GM20431 (cell line): Measurements from ENCODE around the gene SMIM14.
"Not testable (repeated sequence)": the region's sequence is repeated elsewhere in the genome, so short reads cannot be mapped to it uniquely, and the experiment has no call there.

ENCODE experiments used
- in situ Hi-C: fragments of 300-500 bp; cut with MseI, MboI; formaldehyde crosslinking; loops from one replicate; pipeline ENCODE4 v1.15.0; 2020; ENCODE audit warnings: low sequenced_read_pairs; ENCODE audit not compliant: unreplicated experiment

Gene SMIM14

DNA sequence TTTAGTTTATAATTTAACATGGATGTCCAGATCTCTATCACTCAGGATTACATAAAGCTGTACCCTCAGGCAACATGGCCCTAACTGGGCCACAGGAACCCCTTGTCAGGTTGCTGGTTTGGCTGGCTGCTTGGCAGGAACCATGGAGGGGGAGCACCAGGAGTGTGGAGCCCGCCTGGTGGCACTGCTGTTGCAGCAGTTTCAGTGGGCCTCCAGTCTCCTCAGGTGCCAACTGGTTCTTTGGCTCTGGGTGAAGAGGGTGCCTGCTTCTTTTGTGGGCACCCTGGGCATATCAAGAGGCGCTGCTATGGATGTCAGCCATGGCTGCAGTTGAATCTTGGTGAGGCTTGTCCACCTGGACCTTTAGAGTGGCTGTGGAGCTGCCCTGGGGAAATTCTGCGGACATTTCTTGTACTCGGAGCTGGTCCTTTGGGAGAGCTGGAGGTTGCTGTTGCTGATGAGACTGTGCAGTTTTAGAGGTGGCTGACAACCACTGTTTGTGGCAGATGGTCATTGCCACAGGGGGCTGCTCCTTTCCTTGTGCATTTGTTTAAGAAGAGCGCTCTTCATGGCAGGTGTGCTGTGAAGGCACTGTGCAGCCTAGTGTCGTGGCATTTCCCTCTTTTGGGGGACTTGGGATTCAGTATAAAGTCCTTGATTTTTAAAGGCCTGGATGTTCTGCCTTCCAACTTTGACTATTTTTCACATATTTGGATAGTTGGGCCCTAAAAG is 10.3 kb upstream of the SMIM14 start:
- in situ Hi-C loops: no loop called here

DNA sequence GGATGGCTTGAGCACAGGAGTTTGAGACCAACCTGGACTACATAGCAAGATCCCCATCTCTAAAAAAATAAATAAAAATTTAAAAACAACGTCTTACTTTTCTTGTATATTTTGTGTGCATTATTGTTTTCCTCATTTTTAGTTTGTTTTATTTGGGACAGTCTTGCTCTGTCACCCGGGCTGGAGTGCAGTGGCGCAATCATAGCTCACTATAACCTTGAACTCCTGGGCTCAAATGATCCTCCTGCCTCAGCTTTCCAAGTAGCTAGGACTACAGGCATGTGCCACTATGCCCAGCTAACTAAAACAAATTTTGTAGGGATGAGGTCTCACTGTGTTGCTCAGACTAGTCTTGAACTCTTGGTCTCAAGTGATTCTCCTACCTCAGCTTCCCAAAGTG is 9.5 kb upstream of the SMIM14 start:
- in situ Hi-C loops: no loop called here

DNA sequence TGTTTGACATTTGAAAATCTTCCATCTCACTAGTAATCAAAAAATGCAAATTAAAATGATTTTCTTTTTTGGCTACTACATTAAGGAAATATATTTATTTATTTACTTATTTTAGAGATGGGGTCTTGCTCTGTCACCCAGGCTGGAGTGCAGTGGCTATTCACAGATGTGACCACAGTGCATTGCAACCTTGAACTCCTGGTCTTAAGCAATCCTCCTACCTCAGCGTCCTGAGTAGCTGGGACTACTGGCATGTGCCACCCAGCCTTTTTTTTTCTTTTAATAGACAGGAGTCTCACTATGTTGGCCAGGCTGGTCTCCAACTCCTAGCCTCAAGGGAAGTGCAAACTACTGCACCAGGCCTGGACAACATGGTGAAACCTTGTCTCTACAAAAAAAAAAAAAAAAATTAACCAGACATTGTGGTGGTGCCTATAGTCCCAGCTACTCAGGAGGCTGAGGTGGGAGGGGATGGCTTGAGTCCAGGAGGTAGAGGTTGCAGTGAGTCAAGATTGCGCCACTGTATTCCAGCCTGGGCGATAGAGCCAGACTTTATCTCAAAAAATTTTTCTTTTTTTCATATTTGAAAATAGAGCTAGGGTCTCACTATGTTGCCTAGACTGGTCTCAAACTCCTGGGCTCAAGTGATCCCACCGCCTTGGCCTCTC is 4.4 kb upstream of the SMIM14 start:
- in situ Hi-C loops: no loop called here

DNA sequence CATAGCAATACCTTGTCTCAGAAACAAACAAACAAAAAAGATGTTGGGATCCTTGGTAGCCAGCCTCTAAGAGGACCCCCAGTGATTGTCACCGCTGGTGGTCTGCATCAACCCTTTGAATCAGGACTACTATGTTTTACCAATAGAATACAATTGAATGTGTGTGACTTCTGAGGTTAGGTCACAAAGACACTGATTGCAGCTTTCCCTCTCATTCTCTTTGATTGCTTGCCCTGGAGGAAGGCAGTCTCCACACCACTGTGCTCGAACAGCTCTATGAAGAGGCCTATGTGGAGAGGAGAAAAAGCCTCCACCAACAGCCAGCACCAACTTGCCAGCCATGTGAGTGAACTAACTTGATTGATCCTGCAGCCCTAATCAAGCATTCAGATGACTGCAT is 2.8 kb upstream of the SMIM14 start:
- in situ Hi-C loops: no loop called here

DNA sequence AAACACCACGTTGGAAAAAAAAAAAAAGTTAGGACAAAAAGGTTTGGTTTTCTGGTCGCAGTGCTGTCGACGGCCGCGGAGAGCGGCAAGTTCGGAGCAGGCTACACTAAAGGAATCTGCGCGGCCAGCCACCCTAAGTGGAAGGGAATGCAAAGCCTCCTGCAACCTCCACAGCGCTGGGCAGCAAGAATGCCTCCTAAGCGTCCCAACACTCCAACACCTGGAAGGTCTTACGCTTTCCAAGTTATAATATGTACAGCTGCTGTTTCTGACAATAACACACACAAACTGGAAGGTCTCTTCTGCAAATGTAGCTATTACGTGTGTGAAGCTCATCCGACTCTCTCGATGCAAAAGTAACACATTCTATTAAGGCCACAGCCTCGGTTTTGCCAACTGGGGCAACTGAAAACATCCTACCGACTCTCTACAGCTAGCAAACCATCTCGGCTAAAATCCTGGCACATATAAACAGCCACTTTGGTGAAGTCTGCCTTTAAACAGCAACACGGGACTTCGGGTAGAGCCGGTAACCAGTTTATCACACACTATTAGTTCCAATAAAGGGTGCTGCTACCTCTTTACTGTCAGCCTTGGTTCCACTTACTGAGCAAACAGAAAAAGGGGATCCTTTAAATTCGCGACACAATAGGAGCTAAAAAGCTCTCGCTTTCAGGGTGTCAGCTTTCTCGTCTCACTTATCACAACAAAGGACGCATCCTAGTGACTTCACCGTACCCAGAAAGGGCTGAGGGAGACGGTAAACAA is 895 bp downstream of the SMIM14 start:
- in situ Hi-C loops: no loop called here

DNA sequence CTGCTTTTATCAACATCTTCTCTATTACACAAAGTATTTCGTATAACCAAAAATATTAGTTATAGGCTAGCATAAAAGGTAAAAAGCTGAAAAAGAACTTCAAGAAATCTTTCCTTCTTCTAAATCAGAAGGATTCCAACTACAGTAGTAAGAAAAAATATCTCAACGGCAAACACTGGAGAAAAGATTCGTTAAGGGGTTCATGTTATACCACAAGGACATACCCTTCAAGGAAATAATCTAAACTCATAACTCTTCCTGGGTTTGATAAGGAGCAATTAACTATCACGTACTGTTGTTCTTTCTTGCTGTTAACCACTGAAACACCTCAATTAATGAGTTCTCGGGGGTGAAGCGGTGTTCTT is 1.5 kb downstream of the SMIM14 start:
- in situ Hi-C loops: no loop called here

DNA sequence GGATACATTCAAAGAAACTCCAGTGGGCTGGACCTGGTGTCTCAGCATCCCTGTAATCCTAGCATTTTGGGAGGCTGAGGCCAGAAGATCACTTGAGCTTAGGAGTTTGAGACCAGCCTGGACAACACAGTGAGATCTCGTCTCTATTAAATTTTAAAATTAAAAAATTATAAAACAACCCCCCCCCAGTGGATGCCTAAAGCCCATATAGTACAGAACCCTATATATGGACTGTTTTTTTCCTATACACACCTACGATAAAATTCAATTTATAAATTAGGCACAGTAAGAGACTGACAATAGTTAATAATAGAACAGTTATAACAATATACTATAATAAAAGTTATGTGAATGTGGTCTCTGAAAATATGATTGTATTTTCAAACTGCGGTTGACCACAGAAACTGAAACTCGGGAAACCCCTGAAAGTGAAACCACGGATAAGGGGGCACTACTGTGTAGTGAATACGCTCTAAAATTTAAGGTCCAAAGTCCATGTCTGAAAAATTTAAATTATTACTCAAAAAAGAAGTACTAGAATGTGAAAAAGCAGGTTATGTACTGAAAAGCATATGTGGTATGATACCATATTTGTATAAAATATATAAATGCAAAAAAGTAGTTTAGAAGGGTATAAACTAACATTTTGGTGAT is 2.0 kb downstream of the SMIM14 start:
- in situ Hi-C loops: no loop called here

DNA sequence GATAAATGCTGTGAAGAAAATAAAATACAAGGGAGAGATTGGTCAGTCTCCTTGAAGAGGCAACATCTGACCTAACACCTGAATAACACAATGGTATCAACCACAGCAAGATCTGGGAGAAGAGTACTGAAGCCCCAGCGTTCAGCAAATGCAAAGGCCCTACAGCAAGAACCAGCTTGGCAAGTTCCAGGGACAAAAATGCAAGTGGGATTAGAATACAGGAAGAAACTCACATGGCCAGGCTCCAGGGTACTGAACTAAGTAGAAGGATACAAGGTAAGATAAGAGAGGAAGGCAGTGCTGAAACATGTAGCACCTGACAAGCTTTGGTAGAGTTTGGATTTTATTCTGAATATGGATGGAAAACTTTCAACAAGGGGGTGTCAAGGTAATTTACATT is 3.6 kb downstream of the SMIM14 start:
- in situ Hi-C loops: no loop called here

DNA sequence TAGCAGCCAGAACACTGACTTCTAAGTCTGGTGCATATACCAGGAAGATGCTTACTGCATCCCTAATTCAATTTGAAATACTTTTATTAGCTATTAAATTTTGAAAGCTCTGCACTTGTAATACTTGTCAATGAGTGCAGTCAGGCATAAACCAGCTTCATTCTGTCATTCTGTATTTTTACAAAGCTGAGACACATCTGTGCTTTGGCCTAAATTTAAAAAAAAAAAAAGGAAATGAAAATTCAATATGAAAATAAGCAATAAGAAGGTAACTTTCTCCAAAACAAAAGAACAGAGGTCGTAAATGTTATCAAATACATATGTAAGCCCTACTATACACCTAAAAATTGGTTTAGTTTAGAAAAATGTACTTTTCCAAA is 7.0 kb downstream of the SMIM14 start:
- in situ Hi-C loops: no loop called here

DNA sequence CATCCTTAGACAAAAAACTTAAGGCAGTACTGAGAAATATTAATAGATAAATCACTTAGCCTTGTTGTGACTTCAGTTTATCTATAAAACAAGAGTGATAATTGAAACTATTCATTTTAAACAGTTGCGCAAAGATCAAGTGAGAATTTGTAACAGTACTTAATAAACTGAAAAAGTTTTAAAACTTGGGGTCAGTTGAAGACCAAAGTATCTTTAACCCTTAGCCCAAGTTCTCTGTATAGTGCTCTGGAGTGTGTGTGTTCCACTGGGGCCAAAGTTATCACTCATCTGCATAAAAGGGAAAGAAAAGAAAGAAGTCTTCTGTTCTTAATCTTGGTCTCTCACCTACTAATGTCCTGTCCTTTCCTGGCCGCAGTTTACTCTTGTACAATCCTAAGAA is 11.3 kb downstream of the SMIM14 start:
- in situ Hi-C loops: no loop called here

DNA sequence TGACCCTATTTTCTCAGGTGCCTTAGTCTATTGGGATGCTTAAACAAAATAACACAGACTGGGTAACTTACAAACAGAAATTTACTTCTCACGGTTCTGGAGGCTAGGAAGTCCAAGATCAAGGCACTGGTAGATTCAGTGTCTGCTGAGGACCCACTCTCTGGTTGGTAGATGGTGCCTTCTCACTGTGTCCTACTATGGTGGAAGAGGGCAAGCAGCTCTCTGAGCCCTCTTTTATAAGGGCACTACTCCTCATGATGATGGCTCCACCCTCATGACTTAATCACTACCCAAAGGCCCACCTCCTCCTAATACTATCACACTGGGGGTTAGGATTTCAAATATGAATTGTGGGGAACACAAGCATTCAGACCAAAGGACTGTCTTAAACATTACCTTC is 11.8 kb downstream of the SMIM14 start:
- in situ Hi-C loops: no loop called here

DNA sequence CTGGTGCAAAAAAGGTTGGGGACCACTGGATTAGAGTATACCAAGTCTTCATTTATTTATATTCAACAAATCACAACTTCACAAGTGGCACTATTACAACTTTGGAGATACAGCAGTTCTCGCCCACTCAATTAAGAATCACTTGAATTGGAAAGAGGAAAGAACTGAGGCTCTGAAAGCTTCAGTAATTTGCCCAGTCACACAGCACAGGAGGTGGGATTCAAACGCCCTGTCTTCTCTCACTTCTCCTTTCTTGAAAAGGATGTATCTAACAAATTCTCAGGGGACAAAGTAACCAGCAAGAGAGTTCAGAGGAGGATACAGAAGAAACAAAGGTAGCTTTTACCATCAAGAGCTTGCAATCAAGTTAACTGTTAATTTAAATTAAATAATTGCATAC is 12.4 kb downstream of the SMIM14 start:
- in situ Hi-C loops: no loop called here

DNA sequence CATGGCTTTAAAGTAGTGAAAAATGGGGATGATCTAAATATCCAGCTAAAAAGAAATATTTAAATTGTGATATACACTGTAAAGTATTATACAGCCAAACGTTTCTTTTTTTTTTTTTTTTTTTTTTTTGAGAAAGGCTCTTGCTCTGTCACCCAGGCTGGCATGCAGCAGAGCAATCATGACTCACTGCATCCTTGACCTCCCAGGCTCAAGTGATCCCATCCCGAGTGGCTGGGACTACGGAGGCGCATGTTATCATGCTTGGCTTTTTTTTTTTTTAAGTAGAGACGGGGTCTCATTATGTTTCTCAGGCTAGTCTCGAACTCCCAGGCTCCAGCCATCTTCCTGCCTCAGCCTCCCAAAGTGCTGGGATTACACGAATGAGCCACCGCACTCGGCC is 17.1 kb downstream of the SMIM14 start:
- in situ Hi-C loops: no loop called here

DNA sequence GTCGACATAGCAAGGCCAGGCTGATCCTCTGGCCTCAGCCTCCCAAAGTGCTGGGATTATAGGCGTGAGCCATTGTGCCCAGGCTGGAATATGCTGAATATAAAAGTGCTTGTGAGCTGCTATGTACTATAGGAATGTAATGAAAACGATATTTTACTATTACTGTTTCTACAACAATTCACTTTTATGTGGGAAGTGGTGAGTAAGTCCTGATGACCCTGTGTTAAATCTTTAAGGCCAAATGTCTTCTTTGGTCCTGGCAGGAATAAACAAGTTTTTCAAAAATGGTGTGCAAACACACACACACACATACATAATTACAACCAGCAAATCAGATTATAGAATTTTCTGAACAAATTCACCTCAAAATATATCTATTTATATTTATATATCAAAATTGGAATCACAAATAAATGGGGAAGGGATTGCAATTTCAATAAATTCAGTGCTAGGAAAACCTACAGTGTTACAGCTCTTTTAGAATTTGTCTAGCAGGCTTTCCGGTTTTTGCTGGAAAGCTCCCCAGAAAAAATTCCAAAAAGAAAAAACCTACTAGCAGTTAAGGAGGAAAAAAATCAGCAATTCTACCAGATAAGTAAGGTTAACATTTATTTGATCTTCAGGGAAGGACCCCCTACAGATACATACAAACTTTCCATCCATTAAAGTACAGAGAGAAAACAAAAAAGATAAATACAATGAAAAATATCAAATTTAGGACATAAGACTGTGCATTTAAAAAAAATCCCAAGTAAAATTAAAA is 17.9 kb downstream of the SMIM14 start:
- in situ Hi-C loops: no loop called here

DNA sequence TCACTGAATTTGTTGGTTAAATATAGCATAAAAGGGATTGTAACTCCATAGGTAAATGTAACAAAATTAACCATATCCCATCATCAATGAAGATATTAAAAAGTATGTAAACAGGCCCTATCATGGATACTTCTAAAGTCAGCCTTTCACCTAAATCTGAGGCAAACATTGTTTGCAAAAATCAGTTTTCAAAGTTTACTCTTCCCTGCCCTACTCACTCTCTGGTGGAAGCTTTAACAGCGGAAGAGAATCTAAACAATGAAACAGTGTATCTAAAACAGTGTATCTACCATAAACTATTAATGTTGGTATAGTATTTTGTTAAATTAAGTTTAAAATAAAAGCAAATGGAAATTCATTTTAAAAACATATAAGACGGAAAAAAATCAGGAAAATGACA is 21.1 kb downstream of the SMIM14 start:
- in situ Hi-C loops: no loop called here

DNA sequence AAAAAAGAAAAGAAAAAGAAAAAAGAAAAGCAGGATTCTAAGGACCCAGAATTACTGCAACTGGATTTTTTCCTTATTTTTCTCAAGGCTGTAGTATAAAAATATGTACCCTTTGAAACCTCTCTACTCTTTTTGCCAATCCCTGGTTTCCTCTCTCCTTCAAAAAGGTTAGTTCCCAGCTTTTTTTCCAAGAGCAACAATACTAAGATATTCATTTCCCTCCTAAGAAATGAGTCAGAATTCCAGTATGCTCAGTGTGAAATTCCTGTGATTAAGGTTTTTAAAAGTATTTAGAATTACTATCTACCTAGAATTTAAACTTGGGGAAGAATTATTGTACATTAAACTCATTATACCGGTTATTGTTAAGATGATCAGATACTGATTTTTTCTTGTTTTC is 22.0 kb downstream of the SMIM14 start:
- in situ Hi-C loops: no loop called here

DNA sequence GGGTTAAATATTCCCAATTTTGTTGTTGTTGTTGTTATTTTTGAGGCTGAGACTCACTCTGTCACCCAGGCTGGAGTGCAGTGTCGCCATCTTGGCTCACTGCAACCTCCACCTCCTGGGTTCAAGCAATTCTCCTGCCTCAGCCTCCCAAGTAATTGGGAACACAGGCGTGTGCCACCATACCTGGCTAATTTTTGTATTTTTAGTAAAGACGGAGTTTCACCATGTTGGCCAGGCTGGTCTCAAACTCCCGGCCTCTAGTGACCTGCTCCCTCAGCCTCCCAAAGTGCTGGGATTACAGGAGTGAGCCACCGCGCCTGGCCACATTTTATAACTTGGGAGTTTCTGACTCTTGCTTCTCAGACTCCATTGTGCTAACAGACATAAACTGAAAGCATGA is 22.6 kb downstream of the SMIM14 start:
- in situ Hi-C loops: not testable (repeated sequence)

DNA sequence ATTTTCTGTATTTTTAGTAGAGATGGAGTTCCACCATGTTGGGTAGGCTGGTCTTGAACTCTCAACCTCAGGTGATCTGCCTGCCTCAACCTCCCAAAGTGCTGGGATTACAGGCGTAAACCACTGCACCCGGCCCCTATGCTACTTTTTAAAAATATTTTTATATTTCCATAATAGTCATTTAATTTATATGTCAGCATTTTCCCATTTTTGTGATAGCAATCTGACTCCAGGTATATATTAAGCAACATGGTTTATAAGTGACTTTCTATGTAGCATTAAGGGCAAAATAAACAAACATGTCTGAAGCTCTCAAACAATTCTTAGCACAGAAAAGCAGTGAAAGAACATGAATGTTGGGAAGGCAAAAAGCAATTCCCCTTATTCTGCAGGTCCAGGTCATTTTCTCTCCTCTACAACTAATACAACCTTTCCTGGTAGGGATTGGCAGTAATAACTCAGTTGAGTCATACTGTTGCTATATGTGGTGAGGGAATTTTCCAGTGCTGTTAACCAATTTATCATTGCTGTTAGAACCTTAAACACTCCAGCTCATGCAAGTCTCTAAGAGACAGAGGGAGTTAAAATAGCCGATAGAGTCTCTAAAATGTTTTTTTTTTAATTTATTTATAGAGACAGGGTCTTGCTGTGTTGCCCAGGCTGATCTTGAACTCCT is 24.0 kb downstream of the SMIM14 start:
- in situ Hi-C loops: no loop called here

DNA sequence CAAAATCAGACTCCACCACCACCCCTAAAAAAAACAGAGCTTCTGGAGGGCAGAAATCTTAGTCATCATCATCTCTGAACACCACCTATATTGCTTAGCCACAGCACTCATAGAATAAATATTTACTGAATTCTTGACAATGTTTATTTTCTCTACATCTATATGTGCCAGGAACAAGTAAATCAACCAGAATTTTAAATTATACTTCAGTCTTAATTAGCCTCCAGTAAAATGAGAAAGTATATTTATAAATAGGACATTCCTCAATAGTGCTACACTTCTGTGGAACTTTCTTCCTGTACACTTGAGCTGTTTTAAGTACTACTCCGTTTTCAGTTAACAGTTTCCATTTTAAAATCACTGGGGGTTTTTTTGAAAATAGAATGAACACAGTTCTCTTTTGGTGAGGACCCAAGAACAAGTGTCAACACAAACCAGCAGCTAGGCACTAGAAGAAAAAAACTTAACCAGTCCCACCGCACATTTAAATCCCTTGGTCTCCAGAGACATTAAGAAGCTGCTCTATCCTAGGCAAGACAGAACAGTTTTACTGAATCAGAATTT is 25.5 kb downstream of the SMIM14 start:
- in situ Hi-C loops: no loop called here
